Fibroblast of villous mesenchyme (primary cell): ENCODE data around the gene AVL9. TPM values are rescaled to one million over a fixed set of nuclear protein-coding genes. Genes with fewer than 3 reads are reported as not detected.
"Not testable (repeated sequence)": the region's sequence is repeated elsewhere in the genome, so short reads cannot be mapped to it uniquely, and the experiment has no call there.

Source experiments
- DNase-seq: peaks from one replicate; pipeline ENCODE4 v3.0.0-alpha.2; 2010; ENCODE audit warnings: low read depth
- H3K4me3 ChIP-seq: 2 replicates; pipeline ENCODE4 v1.5.1; 2011; ENCODE audit warnings: low read depth, mild to moderate bottlenecking, low read length
- CTCF ChIP-seq: IDR thresholded peaks from 2 replicates; pipeline ENCODE4 v1.5.1; 2012; ENCODE audit warnings: low read depth, mild to moderate bottlenecking, low read length; ENCODE audit not compliant: insufficient read depth
- total RNA-seq: library from RNA; depleted of rRNA; stranded (reverse); fragments of >200 nt; gene quantifications from 2 replicates; pipeline ENCODE4 v1.2.3, GENCODE V29; 2012

Gene AVL9
- total RNA-seq, 1 donor: 41.9 TPM

GRCh38 chr7:32462451-32462850, 32.8 kb upstream of the AVL9 start:
- no peak for TF ChIP-seq CTCF
- no peak for DNase-seq
- H3K4me3 ChIP-seq: no peak overlapping the region

- H3K4me3 ChIP-seq: no peak overlapping the region
- no peak for TF ChIP-seq CTCF
- DNase-seq: no peak
Observed at GRCh38 chr7:32462977-32463376, 32.3 kb upstream of the AVL9 start.

GRCh38 chr7:32464641-32465416, 30.5 kb upstream of the AVL9 start:
- DNase-seq: not testable (repeated sequence)
- H3K4me3 ChIP-seq: peak overlapping the region; percentile 27

- not testable (repeated sequence) for DNase-seq, H3K4me3 ChIP-seq
Observed at GRCh38 chr7:32470004-32470403, 25.3 kb upstream of the AVL9 start.

- no peak for DNase-seq
- no peak overlapping the region for H3K4me3 ChIP-seq
- TF ChIP-seq CTCF: no peak
Observed at GRCh38 chr7:32470871-32471270, 24.4 kb upstream of the AVL9 start.

GRCh38 chr7:32472015-32472414, 23.3 kb upstream of the AVL9 start:
- no peak overlapping the region for H3K4me3 ChIP-seq
- DNase-seq: no peak
- TF ChIP-seq CTCF: no peak

GRCh38 chr7:32474008-32474407, 21.3 kb upstream of the AVL9 start:
- TF ChIP-seq CTCF: no peak
- DNase-seq: no peak

More at GRCh38 chr7:32474008-32474407, 21.3 kb upstream of the AVL9 start:
- H3K4me3 ChIP-seq: no peak overlapping the region
